ENCODE measurements around the gene ZNF326.

- TF ChIP-seq, protein P1, sequence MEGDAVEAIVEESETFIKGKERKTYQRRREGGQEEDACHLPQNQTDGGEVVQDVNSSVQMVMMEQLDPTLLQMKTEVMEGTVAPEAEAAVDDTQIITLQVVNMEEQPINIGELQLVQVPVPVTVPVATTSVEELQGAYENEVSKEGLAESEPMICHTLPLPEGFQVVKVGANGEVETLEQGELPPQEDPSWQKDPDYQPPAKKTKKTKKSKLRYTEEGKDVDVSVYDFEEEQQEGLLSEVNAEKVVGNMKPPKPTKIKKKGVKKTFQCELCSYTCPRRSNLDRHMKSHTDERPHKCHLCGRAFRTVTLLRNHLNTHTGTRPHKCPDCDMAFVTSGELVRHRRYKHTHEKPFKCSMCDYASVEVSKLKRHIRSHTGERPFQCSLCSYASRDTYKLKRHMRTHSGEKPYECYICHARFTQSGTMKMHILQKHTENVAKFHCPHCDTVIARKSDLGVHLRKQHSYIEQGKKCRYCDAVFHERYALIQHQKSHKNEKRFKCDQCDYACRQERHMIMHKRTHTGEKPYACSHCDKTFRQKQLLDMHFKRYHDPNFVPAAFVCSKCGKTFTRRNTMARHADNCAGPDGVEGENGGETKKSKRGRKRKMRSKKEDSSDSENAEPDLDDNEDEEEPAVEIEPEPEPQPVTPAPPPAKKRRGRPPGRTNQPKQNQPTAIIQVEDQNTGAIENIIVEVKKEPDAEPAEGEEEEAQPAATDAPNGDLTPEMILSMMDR (IDR thresholded peaks at IDR 0.05; ENCODE audit: low read length): no peak
- TF ChIP-seq EZH2 (IDR thresholded peaks at IDR 0.05; ENCODE audit: borderline replicate concordance, low read length): no peak
These were observed 44.8 kb upstream of the ZNF326 start for GRCh38 chr1:89949991-89950624.

Measured in OCI-LY1 (cell line).